ENCODE data around the gene AIP. TPM values are rescaled to one million over a fixed set of nuclear protein-coding genes. Genes with fewer than 3 reads are reported as not detected.

AIP gene
- total RNA-seq, 1 experiment from 2014 or later = 83.0 TPM

DNA sequence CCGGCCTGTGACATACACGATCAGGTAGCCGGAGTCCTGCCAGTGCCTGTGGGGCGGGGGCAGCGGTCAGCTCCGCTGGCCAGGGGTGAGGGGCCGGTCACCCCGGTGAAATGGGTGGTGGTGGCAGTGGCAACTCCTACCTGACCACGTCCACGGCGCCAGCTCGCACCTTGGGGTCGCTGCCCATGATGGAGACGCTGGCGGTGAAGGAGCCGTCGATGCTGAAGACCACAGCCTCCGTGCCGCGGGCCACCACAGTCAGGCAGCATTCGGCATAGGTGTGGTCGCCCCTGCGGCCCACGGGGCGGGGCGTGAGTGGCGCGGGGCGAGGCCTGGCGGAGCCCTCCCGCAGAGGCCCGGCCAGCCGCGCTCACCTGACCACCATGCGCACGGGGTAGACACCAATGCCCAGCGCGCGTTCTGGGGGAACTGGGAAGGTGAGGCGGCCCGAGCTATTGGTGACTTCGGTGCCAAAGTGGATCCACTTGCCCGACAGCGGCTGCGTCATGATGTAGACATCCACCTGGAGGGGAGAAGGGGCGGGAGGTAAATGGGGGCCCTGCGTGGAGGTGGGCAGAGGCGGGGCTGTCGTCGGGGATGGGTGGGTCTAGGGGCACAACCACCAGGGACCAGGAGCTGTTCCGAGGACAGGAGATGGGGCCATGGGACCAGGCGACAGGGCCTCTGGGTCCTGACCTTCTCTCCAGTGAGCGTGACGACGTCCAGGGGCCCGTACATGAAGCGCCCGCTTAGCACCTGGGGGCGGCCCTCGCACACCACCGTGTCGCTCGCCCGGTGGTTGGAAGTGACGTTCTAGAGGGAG is 10.9 kb downstream of the AIP start:
- no peak for DNase-seq (ENCODE audit: low spot score)

DNA sequence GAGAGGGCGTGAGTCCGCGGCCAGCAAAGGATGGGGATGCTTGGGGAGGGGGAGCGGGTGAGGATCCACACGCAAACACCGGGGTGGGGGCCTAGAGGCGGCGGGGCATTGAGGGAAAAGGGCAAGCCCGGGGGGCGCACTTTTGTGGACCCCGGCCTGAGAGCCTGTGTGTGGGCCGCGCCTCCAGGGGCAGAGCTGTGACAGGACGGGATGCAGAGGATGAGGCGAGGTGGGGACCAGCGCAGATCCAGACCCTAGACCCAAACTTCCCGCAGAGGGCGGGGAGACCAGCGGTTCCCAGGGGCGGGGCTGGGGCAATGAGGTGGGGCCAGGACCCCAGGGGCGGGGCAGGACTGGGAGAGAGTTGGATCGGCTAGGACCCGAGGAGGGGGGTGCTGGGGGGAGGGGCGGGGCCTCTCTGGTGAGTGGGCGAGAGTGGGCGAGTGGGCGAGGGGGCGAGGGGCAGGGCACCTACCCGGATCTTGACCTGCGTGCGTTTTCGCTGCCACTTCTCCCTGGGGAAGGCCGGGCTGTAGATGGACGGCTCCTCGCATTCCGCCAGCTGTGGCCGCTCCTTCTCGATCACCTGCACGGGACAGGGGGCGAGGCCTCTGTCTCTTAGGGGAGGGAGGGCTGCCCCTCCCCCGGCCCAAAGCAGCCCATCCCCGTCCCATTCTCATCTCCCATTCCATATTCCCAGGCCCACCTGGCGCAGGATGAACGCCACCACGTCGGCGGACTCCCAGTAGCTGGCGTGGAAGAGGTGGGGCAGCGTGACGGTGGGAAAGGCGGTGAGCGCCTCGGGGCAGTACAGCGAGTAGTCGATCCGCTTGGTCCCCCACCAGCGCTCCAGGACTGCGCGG is 11.8 kb downstream of the AIP start:
- no peak for DNase-seq (ENCODE audit: low spot score)

DNA sequence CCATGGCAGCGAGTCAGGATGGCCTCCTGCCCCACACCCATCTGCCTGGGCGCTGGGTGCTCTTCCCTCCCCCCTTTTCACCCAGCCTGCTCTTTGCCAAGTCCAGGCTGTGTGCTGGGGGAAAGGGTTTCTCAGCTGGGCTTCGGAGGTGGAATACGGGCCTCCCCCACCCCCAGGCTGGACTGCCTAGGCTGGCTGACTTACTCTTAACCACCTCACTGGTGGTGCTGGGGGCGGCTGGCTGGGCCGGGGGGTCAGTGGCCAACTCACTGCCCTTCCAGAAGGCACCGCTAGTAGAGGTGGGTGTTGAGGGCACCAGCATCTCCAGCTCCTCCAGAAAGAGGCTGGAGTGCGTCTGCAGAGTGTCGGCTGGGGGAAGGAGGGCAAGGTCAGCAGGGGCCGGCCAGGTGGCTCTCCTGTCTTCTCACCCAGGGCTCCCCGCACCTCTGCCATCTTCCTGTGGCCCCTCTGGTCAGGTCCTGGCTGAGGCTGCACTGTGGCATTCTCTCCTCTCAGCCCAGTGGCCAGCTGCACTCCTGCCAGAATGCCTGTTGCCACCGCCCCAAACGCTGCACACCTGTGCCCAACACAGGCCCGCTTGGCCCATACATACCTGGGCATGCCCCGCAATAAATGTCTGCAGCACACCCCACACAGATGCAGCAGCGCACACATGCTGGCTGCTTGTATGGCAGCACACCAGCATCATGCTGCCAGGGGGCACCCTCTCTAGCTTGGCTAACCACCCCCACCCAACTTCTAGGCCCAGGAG is 12.6 kb downstream of the AIP start:
- no peak for DNase-seq (ENCODE audit: low spot score)

DNA sequence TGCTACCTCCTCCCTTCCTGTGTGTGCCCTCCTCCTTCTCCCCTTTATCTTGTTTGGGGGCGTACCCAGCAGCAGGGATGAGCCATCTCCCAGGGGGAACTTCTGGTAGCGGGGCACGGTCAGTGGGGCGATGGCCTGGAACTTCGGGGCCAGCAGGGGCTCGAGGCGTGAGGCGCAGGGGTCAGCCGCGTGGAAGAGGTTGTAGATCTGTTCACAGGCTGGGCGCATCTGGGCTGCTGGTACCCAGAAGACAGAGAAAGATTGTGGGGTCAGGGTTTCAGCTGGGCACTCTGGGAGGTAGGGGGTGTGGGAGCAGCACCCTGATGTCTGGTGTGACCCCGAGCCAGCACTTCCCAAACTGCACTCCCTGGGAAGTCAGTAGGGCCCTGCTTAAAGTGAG is 13.3 kb downstream of the AIP start:
- no peak for DNase-seq (ENCODE audit: low spot score)

DNA sequence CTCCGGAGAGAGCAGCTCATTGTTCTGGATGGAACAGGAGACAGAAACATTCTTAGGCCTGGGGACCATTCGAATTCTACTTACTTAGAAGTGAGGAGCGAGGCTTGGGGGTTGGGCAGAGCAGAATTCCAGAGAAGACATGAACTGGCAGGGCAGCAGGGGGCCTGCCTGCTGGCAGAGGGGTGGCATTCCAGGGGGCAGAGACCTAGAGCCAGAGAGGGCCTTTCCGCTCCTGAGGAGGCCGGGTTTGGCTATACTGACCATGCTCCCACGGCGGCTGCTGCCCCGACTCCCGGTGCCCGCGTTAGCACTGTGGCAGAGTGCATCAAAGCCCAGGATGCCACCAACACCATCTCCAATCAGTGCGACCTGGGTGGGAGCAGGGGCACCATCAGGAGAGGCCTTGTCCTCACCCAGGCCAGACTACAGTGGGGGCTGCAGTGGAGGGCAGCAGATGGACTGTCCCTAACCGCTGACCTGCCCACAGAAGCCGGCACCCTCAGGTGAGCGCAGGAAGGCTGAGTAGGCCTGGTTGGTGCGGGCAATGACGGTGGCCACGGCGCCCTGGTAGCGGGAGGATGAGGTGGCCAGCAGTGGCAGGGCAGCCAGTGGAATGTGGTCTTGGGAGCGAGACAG is 14.9 kb downstream of the AIP start:
- DNase-seq (ENCODE audit: low spot score) = no peak

DNA sequence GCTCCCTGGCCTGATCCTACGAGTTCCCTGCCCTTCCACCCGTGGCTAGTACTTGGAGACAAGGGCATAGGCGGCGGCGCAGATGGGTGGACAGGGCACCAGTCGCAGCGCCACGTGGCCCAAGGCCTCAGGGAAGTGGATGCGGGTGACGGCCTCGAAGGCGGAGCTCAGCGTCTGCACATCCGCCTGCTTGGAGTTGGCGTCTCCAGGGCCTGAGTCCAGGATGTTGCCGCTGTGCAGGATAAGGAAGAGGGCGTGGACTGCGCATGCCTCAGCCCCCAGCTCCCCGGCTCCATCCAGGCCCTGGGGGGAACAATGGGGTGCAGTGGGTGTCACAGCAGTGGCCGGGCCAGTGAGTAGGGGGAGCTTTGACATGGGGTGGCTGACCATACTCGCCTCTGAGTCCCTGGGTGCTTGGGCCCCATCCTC is 15.7 kb downstream of the AIP start:
- DNase-seq (ENCODE audit: low spot score) = no peak

DNA sequence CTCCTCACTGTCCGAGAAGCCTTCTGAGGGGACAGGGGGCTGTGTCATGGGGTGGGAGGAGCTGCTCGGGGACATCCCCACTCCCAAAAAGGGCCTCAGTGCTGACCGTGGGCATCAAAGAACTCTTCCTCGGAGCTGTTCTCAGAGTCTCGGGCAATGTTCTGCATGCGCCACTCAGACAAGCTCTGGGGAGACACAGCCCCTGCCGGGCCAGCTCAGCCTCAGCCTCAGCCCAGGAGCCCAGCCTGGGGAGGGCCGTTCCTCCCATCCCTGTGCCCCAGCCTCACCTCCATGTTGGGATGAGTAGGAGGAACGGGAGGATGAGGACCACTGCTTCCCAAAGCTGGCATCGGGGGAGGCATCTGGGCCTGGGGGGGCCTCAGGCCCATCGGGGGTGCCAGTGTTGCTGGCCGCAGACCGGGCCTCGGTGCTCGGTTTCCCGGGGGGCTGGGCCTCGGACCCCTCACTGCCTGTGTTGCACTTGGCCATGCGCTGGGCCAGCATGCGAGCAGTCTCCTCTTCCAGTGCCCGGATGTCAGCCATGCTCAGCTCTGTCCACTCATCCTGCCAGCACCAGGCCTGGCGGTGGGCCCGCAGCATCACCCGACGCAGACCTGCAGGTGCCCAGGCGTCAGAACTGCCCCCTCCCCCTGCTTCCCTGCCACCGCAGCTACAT is 17.1 kb downstream of the AIP start:
- DNase-seq (ENCODE audit: low spot score) = no peak

DNA sequence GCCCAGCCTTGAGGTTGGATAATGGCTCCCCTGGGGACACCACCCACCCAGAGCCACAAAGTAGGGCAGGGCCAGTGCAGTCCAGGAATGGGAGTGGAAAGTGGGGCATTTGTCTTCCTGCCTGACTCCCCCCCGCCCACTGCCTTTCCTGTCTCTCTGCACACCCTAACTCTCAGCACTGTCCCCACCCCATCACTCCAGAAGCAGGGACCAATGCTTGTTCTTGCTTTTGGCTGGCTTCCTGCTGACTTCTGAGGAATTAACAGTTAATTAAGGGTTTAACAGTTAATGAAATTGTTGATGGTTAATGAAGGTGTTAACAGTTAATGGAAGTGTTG is 17.6 kb downstream of the AIP start:
- no peak for DNase-seq (ENCODE audit: low spot score)

DNA sequence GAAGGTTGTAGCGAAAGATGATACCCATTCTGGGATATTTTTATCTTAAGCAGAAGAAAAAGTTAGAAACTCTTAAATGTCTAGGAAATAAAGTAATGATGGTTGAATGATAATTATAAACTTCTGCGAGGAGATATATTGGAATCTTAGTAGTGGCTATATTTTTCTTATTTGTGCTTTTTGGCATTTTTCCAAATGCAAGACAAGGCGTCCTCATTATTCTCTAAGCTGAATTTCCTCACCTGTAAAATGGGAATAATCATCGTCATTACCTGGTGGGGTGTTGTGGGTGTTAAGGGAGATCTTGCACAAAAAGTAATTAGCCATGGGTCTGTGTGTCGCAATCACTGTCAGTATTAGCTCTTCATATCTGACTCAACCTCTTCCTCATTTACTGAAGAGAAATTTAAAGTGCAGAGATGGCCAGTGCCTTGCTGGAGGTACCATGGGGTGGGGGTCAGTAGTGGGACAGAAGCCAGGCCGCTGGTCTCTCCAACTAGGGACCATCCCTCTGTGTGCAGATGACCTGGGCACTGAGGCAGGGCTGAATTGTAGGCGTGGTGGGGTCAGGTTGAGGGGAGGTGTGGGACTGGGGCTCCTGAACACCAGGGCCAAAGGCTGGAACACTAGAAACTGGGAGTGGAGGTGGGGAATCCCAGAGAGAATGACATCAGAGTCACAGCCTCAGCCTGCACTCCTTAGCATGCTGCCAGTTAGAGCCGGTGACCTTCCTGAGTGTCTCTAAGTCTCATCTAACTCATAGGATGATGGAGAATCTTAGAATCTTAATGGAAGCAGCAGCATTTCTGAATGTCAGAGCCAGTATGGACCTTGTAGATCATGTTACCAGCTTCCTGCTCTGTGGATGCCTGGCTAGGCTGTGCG is 18.2 kb downstream of the AIP start:
- DNase-seq (ENCODE audit: low spot score) = no peak

DNA sequence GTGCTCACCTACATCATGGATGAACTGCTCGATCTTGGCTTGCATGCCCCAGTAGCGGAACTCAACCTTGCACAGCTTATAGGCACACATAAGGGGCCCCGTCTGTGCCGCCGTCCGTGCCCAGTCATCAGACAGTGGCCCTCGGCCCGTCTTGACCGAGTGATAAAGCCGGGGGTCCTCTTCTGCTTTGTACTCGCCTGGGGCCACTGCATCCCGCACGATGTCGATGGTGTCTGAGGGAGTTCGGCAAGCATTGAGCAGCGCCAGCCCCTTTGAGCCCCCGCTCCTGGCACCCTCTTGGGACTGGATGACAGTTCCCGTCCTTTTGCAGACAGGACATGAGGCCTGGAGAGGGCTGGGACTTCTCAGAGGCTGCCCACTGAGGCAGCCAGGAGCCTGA is 19.0 kb downstream of the AIP start:
- DNase-seq (ENCODE audit: low spot score) = no peak

DNA sequence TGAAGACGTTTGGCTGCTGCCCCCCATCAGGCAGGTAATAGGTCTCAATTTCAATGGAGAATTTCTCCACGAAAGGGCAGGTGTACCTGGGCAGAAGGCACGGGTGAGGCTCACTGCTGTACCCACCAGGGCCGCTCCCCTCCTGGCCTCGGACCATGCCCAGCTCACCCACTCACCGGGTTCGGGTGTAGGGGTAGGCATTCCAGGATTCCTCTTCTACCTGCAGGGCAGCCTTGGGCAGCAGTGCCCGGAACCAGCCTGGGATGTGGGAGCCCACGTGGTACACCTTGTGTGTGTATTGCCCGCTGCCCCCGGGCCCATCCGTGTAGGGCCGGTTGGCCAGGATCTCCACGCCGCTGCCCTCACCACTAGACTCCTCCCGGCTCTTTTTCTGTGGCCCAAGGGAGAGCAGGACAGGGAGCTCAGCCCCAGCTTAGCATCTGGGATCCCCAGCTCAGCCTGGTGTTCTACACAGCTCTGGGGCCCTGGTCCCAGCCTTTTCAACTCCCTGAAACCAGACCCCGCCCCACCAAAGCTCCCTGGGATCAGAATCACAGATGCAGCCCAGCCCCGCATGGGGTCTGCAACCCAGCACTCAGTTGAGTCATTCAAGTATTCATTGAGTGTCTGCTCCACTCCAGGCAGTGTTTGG is 19.6 kb downstream of the AIP start:
- no peak for DNase-seq (ENCODE audit: low spot score)

DNA sequence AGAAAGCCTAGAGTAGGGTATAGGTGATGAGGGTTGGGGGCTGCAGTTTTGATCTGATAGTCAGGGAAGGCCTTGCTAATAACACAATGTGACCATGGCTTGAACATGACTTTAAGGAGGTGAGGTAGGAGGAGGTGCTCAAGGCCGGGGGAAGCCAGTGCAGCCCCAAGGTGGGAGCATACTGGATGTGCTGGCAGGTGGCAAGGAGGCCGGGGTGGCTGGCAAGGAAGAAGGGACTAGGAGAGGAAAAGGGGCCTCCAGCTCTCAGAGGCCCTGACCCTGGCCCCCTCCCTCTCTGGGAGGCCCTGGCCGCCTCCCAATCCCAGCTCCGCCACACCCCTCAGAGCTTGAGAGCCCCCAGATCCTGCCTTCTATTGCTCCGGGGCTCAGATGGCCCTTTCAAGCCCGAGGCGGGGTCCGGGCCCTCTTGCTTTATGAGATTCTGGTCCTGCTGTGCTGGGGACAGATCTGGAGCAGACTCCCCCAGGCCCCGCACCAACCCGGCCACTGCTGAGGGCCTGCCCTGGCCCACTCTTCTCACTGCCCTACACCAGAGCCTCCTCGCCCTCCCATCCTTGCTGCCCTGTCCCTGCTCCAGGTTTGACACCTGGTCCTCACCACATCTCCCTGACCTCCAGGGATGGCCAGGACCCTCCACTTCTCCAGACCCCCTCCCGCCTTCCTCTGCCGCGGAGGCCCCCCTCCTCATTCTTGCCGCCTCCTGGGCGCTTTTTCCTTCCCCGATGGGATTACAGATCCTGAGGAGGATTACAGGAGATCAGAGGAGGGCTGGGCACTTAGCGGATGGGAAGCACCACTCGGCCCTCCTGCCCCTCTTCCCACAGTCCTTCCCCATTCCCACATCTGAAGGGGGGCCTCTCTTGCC is 20.5 kb downstream of the AIP start:
- DNase-seq (ENCODE audit: low spot score) = no peak

DNA sequence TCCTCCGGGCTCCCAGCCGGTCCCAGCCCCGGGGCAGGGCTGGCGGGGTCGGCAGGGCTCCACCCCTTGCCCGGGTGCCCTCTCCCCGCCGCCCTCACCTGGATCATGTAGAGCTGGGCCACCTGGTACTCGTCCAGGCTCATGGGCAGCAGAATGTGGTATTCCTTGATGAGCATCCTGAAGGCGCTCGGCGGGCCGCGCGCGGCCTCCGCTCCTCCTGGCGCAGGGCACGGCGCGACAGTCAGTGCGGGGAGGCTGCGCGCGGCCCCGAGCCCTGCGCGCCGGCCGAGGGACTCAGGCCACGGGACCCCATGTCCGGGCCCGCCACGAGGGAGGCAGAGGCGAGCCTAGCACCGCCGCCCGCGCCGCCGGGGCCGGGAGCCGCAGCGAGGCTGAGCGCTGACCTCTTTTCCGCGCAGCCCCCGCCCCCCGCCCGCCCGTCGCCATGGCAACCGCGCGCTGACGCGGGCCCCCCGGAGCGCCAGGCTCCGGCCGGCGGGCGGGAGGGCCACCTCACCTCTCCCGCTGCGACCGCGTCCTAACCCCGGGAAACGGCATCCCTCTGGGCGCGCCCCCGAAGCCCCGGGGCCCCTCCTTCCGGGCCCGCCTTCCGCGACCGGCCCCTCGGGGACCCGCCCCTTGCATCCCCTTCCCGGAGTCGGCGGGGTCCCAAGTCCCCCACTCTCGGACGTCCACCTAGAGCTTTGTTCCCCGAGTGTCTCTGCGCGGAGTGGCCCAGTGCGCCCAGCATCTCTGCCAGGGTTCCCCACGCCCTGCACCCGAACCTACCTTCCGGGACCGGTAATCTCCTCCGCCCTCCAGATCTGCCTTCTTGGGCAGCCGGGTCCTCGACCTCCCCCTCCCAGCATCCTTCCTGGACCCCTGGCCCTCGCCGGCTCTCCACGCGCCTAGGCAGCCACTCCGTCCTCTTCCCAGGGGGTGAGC is 21.5 kb downstream of the AIP start:
- DNase-seq (ENCODE audit: low spot score) = no peak

DNA sequence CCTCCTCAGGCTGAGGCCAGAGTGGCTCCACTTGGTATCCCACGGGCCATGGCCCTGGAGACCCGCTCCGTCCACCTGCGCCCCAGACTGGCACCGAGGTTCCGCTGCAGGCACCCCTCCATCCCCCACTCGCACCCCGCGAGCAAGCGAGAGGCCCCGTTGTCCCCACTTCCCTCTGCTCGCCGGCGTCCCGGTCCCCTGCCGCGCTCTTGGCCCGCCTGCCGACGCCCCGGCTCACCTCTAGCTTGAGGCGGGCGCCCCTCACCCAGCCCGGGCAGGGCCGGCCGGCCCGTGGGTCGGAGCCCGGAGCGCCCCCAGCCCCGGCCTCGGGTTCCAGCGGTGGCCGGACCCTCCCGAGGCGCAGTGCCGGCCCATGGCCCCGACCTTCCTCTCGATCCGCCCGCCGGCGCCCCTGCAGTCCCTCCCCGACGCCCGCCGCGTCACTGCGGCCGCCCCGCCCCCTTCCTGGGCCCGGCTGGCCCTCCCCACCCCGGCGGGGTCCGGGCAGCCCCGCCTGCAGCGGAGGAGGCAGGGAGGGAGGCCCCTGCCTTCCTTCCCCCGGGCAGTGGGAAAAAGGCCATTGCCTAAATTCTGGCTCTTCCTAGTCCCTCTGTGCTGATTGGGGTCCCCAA is 22.2 kb downstream of the AIP start, which contains the start of gene PITPNM1:
PITPNM1 (minus strand) TSS at position 414 of the 632 bp plus-strand sequence. CDS start 1,183 bp downstream, outside the sequence.
- DNase-seq (ENCODE audit: low spot score) = peak; percentile 30

DNA sequence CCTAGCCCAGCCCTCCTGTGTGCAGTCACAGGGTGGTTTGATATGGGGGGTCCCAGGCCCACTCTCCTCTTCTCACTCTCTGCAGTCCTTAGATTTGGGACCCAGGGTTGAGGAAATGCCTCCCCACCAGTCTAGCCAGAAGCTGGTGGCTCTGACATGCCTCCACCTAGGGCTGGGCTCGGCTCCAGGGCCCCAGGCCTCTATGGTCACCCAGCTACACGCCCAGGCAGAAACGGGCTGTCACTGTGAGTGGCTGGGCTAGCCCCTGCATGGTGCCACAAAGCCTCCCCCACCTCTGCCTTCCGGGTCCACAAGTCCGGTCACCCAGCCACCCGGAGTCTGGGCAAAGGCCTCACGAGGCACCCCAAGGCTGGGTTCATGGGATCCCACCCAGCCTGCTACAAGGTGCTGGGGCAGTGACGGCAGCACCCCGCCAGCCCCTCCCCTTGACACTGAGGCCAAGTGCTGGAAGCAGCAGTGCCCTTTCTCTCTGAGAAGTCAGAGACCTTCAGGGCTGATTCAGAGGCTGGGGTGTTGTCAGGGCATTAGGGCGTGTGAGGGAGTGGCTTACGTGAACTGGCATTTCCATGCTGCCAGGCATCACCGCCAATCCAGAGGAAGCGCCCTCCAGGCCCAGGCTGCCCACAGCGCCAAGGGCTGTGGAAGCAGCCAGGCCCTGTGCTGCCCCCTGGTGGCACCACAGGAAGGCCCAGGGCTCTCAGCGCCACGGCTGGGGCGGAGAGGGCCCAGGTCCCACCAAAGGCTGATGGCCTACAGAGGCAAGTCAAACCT is 23.0 kb downstream of the AIP start:
- DNase-seq (ENCODE audit: low spot score) = peak; percentile 97

DNA sequence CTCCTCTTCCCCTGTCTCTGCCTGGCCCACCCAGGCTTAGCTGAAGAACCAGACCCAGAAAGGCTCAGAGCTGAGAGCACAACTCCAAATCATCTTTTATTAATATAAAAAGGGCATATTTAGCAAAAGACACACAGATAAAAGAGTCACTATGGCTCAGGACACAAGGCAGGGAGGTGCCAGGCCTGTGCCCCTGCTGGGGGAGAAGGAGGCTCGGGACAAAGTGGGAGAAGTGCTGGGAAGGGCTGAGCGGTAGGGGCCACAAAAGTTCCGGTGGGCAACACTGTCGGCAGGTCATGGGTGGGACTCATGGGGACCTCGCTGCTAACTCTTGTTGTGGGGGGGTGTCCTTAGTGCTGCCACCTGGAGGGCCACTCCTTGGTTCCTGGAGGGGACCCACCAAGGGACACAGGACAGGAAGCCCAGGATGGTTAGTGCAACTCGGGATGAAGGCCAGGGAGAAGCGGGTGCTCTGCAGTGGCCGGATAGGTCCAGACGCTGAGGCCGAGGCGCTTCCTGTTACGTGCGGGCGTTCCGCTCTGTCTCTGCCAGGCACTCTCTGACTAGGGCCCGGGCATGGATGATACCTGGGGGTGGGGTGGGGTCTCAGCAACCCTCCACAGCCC is 23.7 kb downstream of the AIP start:
- DNase-seq (ENCODE audit: low spot score) = no peak
